Activated CD8-positive, alpha-beta T cell treated with anti-CD3 and anti-CD28 coated beads, Interleukin-2, amount 10 ng/mL, durations not matched to agents 7 days and 5 days (primary cell): ENCODE data around the gene PHACTR3. TPM values are rescaled to one million over a fixed set of nuclear protein-coding genes. Genes with fewer than 3 reads are reported as not detected.

Experiments
- ATAC-seq: fragments of 150-1000 bp; cut with Tn5 transposase; one replicate; pipeline ENCODE4 v1.10.0; 2021; ENCODE audit warnings: moderate library complexity
- CTCF ChIA-PET: fragments of 350-600 bp; sonication (Branson Sonifier 250); formaldehyde crosslinking; loops from one replicate; lab custom pipeline; 2021; ENCODE audit warnings: antibody characterized with exemption; lab: Charles Lee
- POLR2A ChIA-PET: fragments of 350-600 bp; sonication (Branson Sonifier 250); formaldehyde crosslinking; loops from one replicate; lab custom pipeline; 2021; ENCODE audit warnings: antibody characterized with exemption; lab: Charles Lee
- DNase-seq: peaks from one replicate; pipeline ENCODE4 v3.0.0-alpha.2; 2020
- H3K27ac Mint-ChIP-seq: one replicate; pipeline ENCODE4 v1.8.0; 2021; ENCODE audit warnings: mild to moderate bottlenecking, mixed read lengths
- H3K27me3 Mint-ChIP-seq: one replicate; pipeline ENCODE4 v1.8.0; 2021; ENCODE audit warnings: low read depth, mixed read lengths
- H3K36me3 Mint-ChIP-seq: one replicate; pipeline ENCODE4 v1.8.0; 2021; ENCODE audit warnings: low read depth, mixed read lengths
- H3K4me1 Mint-ChIP-seq: one replicate; pipeline ENCODE4 v1.8.0; 2021; ENCODE audit warnings: low read depth, mixed read lengths
- H3K4me3 Mint-ChIP-seq: one replicate; pipeline ENCODE4 v1.8.0; 2021; ENCODE audit warnings: mild to moderate bottlenecking, mixed read lengths
- H3K9me3 Mint-ChIP-seq: one replicate; pipeline ENCODE4 v1.8.0; 2022; ENCODE audit warnings: mixed read lengths; ENCODE audit not compliant: insufficient read depth
- total RNA-seq, 2 experiments: library from RNA; stranded (reverse); gene quantifications; one replicate each; pipeline ENCODE4 v1.2.3, GENCODE V29; 2021

PHACTR3 gene
- total RNA-seq, 2 experiments from 2014 or later = not detected

DNA sequence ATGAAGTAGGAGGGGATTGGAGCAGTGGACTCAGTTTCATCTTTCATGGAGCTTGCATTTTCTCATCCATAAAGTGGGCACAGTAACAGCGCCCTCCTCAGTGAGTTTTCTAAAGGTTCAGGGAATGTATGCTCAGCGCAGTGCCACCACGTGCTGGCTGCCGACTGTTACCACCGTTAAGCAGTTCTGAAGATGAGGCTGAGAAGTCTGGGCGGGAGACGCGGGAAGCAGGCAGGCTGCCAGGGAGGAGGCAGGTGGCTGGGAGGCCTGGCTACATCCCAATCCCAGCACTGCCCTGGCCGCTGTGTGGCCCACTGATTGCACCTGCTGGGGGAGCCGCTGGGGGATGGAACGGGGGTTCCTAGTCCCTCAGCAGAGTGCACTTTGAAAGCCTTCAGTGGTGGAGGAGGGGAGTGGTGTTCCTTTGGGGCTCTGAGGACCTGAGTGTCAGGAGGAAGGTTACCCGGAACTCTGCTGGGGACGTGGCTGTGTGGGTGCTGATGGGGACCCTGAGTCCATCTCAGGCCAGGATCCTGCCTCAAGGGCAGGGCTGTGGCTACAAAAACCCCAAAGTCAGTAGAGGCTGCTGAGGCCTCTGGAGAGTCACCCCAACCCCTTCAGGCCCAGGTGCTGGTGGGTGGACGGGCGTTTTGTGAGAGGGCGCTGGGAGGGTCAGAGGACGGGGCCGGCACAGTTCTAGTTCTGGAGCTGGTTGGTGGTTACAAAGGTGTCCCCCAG lies 28.0 kb upstream of the PHACTR3 start:
- ChIA-PET POLR2A (no interaction called here), CTCF (interaction anchor here (1.2 kb wide), 1 partner anchor 273 kb away, joined by 3 read pairs; no protein-coding TSS in a partner anchor)
- ATAC-seq (no peak), DNase-seq (no peak)
- H3K4me3 Mint-ChIP-seq = no peak overlapping the region
- no peaks in the 10 kb centered on the region for H3K9me3 Mint-ChIP-seq
- no peak overlapping the region for H3K27ac Mint-ChIP-seq
- H3K27me3 Mint-ChIP-seq = peaks cover 45% of the 10 kb centered on the region
- no peaks in the 10 kb centered on the region for H3K4me1 Mint-ChIP-seq
- no peaks in the 10 kb centered on the region for H3K36me3 Mint-ChIP-seq

DNA sequence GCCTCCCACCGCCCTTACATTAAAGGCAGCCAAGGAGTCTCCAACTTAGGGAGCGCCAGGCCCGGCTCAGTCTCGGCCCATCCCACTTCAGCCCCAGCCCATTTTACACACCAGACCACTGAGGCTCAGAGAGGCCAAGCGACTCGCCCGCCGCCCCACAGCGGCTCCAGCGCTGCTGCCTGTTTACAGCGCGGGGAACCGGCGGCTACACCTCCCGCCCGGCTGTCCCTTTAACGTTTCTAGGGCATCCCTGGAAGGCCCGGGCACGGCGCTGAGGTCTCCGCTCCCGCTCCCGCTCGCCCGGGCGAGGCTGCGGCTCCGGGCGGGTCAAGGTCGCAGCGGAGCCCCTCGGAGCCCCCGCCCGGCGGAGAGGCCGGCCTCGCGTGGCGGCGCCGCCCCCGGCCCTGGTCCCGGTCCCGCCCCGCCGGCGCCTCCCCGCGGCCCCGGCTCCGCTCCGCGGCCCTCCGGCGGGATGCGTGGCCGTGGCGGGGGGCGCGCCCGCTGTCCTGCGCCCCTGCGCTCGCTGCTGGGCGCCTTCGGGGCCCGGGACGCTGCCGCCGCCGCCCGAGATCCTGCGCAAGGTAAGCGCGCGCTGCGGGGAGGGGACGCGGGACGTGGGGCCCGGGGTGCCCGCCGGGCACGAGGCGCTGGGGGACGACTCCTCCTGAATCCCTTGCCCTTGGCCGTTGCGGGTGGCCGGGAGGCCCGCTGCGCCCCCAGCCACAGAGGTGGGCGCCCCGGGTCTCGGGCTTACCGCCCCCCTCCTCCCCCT lies 27.1 kb upstream of the PHACTR3 start:
- H3K36me3 Mint-ChIP-seq = no peaks in the 10 kb centered on the region
- CTCF ChIA-PET = no interaction called here

DNA sequence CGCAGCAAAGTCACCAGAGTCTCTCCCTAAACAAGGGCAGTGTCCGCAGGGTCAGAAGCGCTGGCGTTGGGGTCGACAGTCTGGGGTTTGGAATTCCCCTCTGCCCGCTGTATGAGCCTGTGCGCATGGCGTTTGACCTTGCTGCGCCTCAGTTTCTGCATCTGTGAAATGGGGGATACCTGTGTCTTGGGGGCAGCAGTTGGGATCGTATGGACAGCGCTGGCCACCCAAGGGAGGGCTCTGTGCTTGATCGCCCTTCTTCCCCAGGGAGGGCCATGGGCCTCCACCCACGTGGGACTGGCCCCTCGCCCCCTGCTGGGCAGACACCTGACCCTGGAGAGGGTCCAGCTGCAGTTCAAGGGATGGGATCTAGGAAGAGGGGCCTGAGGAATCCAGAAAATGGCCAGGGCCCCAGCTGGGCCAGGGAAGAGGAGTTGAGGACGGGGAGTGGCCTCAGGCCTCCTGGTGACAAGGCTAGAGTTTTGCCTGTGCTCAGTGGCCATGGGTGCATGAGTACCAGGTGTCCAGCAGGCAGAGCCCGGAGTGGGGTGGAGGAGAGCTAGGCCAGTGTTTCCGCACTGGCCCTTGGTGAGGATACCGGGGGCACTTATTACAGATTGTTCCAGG lies 26.4 kb upstream of the PHACTR3 start:
- H3K9me3 Mint-ChIP-seq = no peaks in the 10 kb centered on the region
- H3K27ac Mint-ChIP-seq = no peak overlapping the region
- ChIA-PET CTCF (no interaction called here), POLR2A (no interaction called here)
- DNase-seq = no peak
- H3K36me3 Mint-ChIP-seq = no peaks in the 10 kb centered on the region
- ATAC-seq = no peak
- no peak overlapping the region for H3K4me3 Mint-ChIP-seq
- H3K27me3 Mint-ChIP-seq = peaks cover 51% of the 10 kb centered on the region
- H3K4me1 Mint-ChIP-seq = no peaks in the 10 kb centered on the region

More for the DNA sequence above, 27.1 kb upstream of the PHACTR3 start:
- H3K27ac Mint-ChIP-seq = no peak overlapping the region
- H3K27me3 Mint-ChIP-seq = peaks cover 46% of the 10 kb centered on the region
- H3K9me3 Mint-ChIP-seq = no peaks in the 10 kb centered on the region
- H3K4me1 Mint-ChIP-seq = no peaks in the 10 kb centered on the region
- POLR2A ChIA-PET = no interaction called here
- H3K4me3 Mint-ChIP-seq = no peak overlapping the region
- ATAC-seq = no peak
- DNase-seq = no peak

DNA sequence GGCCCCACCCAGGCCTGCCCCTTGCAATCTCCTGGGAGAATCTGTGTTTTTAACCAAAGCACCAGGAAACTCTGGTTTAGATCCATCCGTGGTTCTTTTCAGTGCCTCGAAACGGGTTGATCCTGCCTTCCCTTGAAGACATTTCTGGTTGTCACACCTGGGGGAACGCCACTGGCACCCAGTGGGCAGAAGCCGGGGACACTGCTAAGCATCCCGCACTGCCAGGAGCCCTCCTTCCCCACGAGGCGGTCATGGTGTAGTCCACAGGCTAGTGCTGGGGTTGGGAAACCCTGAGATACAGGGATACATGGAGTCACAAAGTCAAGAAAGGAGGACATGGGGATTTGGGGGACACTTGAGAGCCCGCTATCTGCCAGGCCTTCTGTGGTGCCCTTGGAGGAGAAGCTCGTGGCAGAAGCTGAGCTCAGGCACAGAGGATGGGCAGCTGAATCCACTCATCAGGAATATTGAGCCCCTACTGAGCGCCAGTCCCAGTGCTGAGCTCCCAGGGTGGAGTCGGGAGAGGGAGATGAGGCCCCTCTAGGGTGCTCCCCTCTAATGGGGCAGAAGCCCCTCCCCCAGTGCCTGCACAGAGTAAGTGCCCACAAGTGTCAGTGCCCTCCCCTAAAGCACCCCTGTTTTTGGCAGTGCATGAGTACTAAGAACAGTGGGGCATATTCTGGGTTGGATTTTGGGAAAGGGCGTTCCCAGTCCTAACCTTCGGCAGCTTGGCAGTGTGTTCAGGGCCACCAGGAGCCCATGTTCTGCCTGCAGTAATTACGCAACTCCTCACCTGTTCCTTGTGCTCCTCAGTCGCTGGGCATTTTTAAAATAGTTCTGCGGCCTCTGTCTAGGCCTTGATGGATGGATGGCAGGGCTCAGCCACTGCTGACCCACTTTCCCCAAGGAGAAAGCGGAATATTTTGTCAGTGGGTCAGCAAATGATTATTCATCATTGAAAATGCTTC lies 25.6 kb upstream of the PHACTR3 start:
- POLR2A ChIA-PET = no interaction called here
- DNase-seq (no peak), ATAC-seq (no peak)
- CTCF ChIA-PET = no interaction called here
- Mint-ChIP-seq H3K9me3 (no peaks in the 10 kb centered on the region), H3K4me3 (no peak overlapping the region), H3K4me1 (no peaks in the 10 kb centered on the region), H3K27ac (no peak overlapping the region), H3K27me3 (peaks cover 51% of the 10 kb centered on the region), H3K36me3 (no peaks in the 10 kb centered on the region)

DNA sequence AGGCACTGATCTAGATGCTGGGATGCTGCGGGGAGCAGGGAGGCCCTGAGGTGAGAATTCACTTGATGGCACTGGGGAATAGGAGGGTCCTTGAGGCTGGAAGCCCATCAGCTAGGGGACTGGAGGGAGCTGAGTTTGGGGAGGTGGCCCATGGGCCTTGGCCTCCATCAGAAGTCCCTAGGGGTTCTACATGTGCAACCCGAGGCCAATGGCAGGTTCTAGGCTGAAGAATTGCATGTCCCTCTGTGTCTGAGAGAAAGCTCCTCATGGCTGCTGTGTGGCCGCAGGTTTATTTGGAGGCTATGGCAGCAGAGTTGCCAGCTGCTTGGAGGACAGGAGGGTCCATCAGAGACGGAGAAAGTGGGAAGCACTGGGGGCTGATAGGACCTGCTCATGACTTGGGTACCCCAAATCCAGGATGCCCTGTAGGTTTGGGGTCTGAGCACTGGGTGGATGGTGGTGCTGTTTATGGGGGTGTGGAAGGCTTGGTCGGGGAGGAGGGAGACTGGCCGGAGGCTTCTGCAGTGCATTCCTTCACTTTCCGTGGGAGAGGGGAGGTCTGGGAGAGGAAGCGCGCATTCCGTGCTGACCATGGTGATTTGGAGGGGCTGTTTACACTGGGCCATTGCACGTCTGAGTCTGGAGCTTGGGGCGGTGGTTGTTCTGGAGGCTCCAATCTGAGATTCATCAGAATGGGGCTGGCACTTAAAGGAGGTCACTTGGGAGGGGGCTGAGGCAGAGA lies 24.8 kb upstream of the PHACTR3 start:
- no peaks in the 10 kb centered on the region for H3K9me3 Mint-ChIP-seq

DNA sequence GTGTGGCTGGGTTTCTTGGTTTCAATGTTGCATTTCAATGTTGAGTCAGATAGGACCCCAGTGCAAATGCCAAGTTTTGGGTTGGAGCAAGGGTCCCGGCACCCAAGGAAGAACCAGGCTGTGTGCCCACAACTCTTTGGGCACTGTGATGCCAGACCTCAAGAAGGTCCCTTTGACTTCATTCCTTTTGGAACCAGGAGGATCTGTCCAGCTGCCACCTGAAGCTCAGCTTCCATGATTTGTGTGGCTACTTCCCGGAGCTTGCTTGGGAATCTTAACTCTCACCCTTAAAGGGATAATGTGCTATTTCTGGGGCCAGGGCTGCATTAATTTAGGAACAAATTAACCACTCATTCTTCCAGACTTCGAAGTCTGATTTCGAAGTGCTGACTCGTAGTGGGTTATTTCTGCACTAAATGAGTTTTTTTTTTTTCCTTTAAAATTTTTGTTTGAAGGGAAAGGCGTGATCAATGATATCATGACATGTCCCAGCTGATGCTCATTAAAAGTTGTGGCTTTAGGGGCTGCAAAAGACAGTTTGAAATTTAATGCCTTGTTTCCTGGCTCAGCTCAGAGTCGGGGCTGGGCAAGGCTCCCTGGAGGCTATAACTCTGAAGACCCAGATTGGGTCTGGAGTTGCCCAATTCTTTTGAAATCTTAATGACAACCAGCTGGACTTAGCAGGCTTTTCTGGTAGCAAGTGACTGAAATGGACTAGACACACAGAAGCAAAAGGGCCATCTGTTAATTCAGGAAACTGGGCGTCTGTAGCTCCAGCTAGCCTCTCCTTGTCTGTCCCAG lies 24.0 kb upstream of the PHACTR3 start:
- H3K27ac Mint-ChIP-seq = no peak overlapping the region
- CTCF ChIA-PET = interaction anchor here (1.2 to 1.7 kb wide), 2 partner anchors 9 to 18 kb away, joined by 4 to 5 read pairs; no protein-coding TSS in a partner anchor
- no peak for DNase-seq
- no peaks in the 10 kb centered on the region for H3K36me3 Mint-ChIP-seq
- H3K9me3 Mint-ChIP-seq = no peaks in the 10 kb centered on the region
- POLR2A ChIA-PET = no interaction called here
- peaks cover 44% of the 10 kb centered on the region for H3K27me3 Mint-ChIP-seq
- ATAC-seq = no peak
- H3K4me1 Mint-ChIP-seq = peaks cover 8% of the 10 kb centered on the region
- no peak overlapping the region for H3K4me3 Mint-ChIP-seq

More for the DNA sequence above, 24.8 kb upstream of the PHACTR3 start:
- CTCF ChIA-PET = no interaction called here
- Mint-ChIP-seq H3K27me3 (peaks cover 51% of the 10 kb centered on the region), H3K4me3 (no peak overlapping the region), H3K36me3 (no peaks in the 10 kb centered on the region), H3K27ac (no peak overlapping the region), H3K4me1 (peaks cover under 1% of the 10 kb centered on the region)
- POLR2A ChIA-PET = no interaction called here
- DNase-seq = no peak
- ATAC-seq = no peak

DNA sequence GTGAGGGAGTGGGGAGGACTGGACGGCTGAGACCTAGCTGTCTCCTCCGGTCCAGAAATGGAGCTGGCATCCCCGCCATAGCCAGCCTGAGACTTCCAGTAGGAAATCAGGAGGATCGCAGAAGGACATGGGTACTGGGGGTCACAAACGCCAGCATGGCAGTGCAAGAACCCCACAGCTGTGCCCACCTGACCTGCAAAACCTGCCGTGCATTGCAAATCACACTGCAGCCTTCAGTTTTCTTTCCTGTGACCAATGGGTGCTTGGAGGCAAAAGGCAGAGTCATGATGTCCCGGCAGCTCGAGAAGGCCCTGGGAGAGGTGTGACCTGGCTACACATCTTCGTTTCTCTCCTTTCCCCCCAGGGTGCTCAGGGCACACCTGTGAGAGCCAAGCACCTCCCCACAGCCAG lies 23.3 kb upstream of the PHACTR3 start:
- Mint-ChIP-seq H3K4me3 (no peak overlapping the region), H3K9me3 (no peaks in the 10 kb centered on the region), H3K4me1 (peaks cover 14% of the 10 kb centered on the region), H3K27ac (no peak overlapping the region), H3K36me3 (no peaks in the 10 kb centered on the region), H3K27me3 (peaks cover 37% of the 10 kb centered on the region)
- no peak for DNase-seq
- ATAC-seq = no peak
- CTCF ChIA-PET = interaction anchor here (1.2 to 1.7 kb wide), 2 partner anchors 10 to 17 kb away, joined by 4 to 5 read pairs; no protein-coding TSS in a partner anchor
- POLR2A ChIA-PET = no interaction called here

DNA sequence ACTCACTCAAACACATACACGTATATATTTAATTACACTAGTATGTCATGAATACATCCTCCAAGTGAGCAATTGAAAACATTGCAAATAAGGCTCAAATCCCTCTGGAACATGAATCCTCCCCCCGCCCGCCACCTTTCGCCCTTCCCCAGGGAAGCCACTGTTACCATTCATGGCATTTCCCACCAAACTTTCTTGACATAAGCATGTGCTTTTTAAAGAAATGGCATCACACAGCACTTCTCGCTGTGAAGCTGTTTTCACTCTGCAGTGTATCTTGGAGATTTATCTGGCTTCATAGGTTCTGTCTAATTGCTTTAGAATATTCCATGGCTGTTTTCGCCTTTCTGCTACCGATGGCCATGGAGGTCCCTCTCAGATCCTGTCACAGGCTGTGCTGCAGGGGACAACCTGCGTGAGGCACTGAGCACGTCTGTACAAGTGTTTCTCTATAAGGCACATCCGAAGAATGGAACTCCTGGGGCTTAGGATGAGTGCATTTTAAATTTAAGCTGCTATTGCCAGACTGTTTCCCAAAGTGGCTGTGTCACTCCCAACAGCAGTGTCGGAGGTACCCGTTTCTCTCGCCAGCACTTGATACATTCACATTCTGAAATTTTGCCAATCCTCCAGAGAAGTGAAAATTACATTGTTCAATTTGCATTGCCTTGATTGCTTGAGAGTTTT lies 22.2 kb upstream of the PHACTR3 start:
- Mint-ChIP-seq H3K36me3 (no peaks in the 10 kb centered on the region), H3K4me3 (no peak overlapping the region), H3K27ac (no peak overlapping the region), H3K9me3 (no peaks in the 10 kb centered on the region), H3K4me1 (peaks cover 18% of the 10 kb centered on the region), H3K27me3 (peaks cover 28% of the 10 kb centered on the region)
- CTCF ChIA-PET = interaction anchor here (1.7 kb wide), 1 partner anchor 11 kb away, joined by 5 read pairs; no protein-coding TSS in a partner anchor
- POLR2A ChIA-PET = no interaction called here
- no peak for DNase-seq
- ATAC-seq = no peak

DNA sequence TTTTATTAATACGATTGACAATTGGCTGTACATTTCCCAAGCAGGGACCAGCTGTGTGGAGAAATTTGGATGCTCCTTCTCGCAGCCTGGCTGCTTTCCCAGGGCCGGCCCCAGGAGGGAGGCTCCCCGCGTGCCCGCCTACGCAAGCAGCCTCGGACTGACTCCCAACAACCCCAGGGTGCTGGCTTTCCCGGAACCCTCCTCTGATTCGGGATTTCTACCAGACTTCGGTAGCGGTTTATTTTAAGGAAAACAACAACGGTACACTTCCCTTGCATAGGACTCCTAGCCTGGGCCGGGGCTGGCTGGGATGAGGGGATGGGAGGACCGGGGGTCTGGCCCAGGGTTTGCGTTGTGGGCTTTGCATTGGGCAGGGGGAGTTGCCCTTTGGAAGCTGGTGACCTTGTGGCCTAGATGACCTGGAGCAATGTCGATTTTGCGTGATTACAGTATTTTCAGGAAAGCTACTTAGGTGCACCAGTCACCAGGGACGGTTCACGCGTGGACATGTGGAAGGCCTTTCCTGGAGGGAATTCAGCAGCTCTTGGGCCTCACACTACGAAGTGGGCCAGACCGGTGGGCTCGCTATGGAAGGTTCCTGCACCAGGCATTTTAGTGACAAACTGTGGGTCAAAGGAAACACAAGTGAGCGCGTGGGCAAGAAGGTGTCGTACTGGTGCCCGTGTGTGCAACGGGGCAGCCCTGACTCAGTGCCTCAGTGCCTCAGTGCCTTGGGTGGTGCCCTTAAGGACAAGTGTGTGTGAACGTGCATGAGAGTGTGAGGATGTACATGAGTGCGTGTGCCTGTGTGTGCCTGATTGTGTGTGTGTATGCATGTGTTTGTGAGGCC lies 20.7 kb upstream of the PHACTR3 start:
- peaks cover 18% of the 10 kb centered on the region for H3K27me3 Mint-ChIP-seq
- no peak for ATAC-seq
- no peaks in the 10 kb centered on the region for H3K36me3 Mint-ChIP-seq
- H3K4me1 Mint-ChIP-seq = peaks cover 18% of the 10 kb centered on the region
- no peaks in the 10 kb centered on the region for H3K9me3 Mint-ChIP-seq
- DNase-seq = no peak
- POLR2A ChIA-PET = no interaction called here
- H3K27ac Mint-ChIP-seq = no peak overlapping the region
- H3K4me3 Mint-ChIP-seq = no peak overlapping the region
- CTCF ChIA-PET = interaction anchor here (3.5 kb wide), 1 partner anchor 13 kb away, joined by 17 read pairs; no protein-coding TSS in a partner anchor
